HCT116 (cell line): Measurements from ENCODE around the gene TET2. TPM values are rescaled to one million over a fixed set of nuclear protein-coding genes. Genes with fewer than 3 reads are reported as not detected.

Experiments
- ATAC-seq: fragments of 200-7000 bp; cut with Tn5 transposase; 2 replicates; pipeline ENCODE4 v1.9.1; 2020; ENCODE audit warnings: mild to moderate bottlenecking, moderate library complexity
- BruUV-seq: library from RNA; stranded (reverse); fragments of 400-500 nt; replicated peaks from 2 replicates; lab custom pipeline; 2021; lab: Mats Ljungman, UMichigan
- CTCF ChIA-PET: fragments of 300-600 bp; sonication (Branson Sonifier 250); formaldehyde crosslinking; loops from one replicate; lab custom pipeline; 2021; ENCODE audit warnings: antibody characterized with exemption; lab: Charles Lee
- POLR2A ChIA-PET: fragments of 300-600, 350-600 bp; sonication (Branson Sonifier 250); formaldehyde crosslinking; loops from one replicate; lab custom pipeline; 2021; ENCODE audit warnings: antibody characterized with exemption; lab: Charles Lee
- RAD21 ChIA-PET, 2 experiments: fragments of 300-600 bp; sonication (Branson Sonifier 250); formaldehyde crosslinking; loops; one replicate each; lab custom pipeline; 2023; ENCODE audit warnings: low total read pairs in 2 of 2; ENCODE audit not compliant: uncharacterized antibody in 2 of 2, unreplicated experiment in 2 of 2, low non-redundant PET in 1 of 2; lab: Charles Lee
- DNase-seq: peaks from one replicate; pipeline ENCODE4 v3.0.0-alpha.2; 2010; ENCODE audit warnings: low read depth, low spot score
- H2AFZ ChIP-seq: fragments of 200-600 bp; shearing (Covaris generic), sonication (generic); 2 replicates; pipeline ENCODE4 v1.6.1; 2017; ENCODE audit warnings: low read depth, mixed run types, mixed read lengths, antibody characterized with exemption, low read length; ENCODE audit not compliant: poor library complexity, severe bottlenecking
- H3K27ac ChIP-seq: 2 replicates; pipeline ENCODE4 v1.5.1; 2012; ENCODE audit warnings: low read depth, low read length
- H3K27me3 ChIP-seq: fragments of 200-600 bp; sonication (generic); 2 replicates; pipeline ENCODE4 v1.6.1; 2016; ENCODE audit warnings: mixed run types, low read length, mixed read lengths; ENCODE audit not compliant: insufficient read depth
- H3K36me3 ChIP-seq, 2 experiments: fragments of 200-500 bp in 1 of 2; fragments of 200-600 bp in 1 of 2; sonication (Bioruptor generic) in 1 of 2; sonication (generic) in 1 of 2; 2 replicates each; pipeline versions ENCODE4 v1.5.1 to v1.6.1; 2014 to 2016; ENCODE audit warnings: low read length in 2 of 2, inconsistent platforms in 1 of 2, mixed read lengths in 1 of 2, mixed run types in 1 of 2; ENCODE audit not compliant: insufficient read depth in 2 of 2, control insufficient read depth in 1 of 2
- H3K4me1 ChIP-seq, 2 experiments: fragments of 200-600 bp in 1 of 2; sonication (generic) in 1 of 2; 2 replicates each; pipeline versions ENCODE4 v1.5.1 to v1.6.1; 2012 to 2017; ENCODE audit warnings: low read length in 2 of 2, inconsistent platforms in 1 of 2, mild to moderate bottlenecking in 1 of 2, mixed read lengths in 1 of 2, mixed run types in 1 of 2, moderate library complexity in 1 of 2; ENCODE audit not compliant: insufficient read depth in 2 of 2, control insufficient read depth in 1 of 2
- H3K4me2 ChIP-seq: fragments of 200-600 bp; sonication (generic); 2 replicates; pipeline ENCODE4 v1.6.1; 2017; ENCODE audit warnings: mixed run types, low read length, mixed read lengths
- H3K4me3 ChIP-seq, 2 experiments: fragments of 200-600 bp in 1 of 2; sonication (generic) in 1 of 2; replicated peaks in 1 of 2; 2 replicates each; pipeline ENCODE4 v1.5.1; 2011 to 2016; ENCODE audit warnings: low read length in 2 of 2, control low read depth in 1 of 2, low read depth in 1 of 2, mild to moderate bottlenecking in 1 of 2, mixed read lengths in 1 of 2, mixed run types in 1 of 2
- H3K79me2 ChIP-seq: fragments of 200-600 bp; sonication (generic); 2 replicates; pipeline ENCODE4 v1.6.1; 2017; ENCODE audit warnings: mild to moderate bottlenecking, mixed run types, low read length, moderate library complexity, mixed read lengths; ENCODE audit not compliant: insufficient read depth
- H3K9ac ChIP-seq: fragments of 200-600 bp; sonication (generic); 2 replicates; pipeline ENCODE4 v1.6.1; 2016; ENCODE audit warnings: low read length, mixed read lengths
- H3K9me2 ChIP-seq: fragments of 200-600 bp; sonication (generic), shearing (Covaris generic); 2 replicates; pipeline ENCODE4 v1.6.1; 2017; ENCODE audit warnings: mixed run types, mild to moderate bottlenecking, moderate library complexity; ENCODE audit not compliant: insufficient read depth
- H3K9me3 ChIP-seq, 2 experiments: fragments of 200-500 bp in 1 of 2; fragments of 200-600 bp in 1 of 2; sonication (Bioruptor generic) in 1 of 2; sonication (generic) in 1 of 2; 2 replicates each; pipeline ENCODE4 v1.6.1; 2014 to 2017; ENCODE audit warnings: low read length in 2 of 2, mixed read lengths in 2 of 2, inconsistent platforms in 1 of 2, low read depth in 1 of 2, mild to moderate bottlenecking in 1 of 2, mixed run types in 1 of 2, moderate library complexity in 1 of 2; ENCODE audit not compliant: control insufficient read depth in 1 of 2, insufficient read depth in 1 of 2
- H4K20me1 ChIP-seq: fragments of 200-600 bp; sonication (generic), shearing (Covaris generic); 2 replicates; pipeline ENCODE4 v1.6.1; 2017; ENCODE audit warnings: mixed run types, mild to moderate bottlenecking, moderate library complexity; ENCODE audit not compliant: insufficient read depth
- CTCF ChIP-seq, 3 experiments: fragments of 200-600 bp in 1 of 3; sonication (generic) in 1 of 3; IDR thresholded peaks in 2 of 3; conservative IDR thresholded peaks in 1 of 3; 2 replicates each; pipeline ENCODE4 v1.5.1; 2012 to 2017; ENCODE audit warnings: low read depth in 2 of 3, low read length in 2 of 3, antibody characterized with exemption in 1 of 3, borderline replicate concordance in 1 of 3, control low read depth in 1 of 3, mild to moderate bottlenecking in 1 of 3, mixed read lengths in 1 of 3, mixed run types in 1 of 3, moderate library complexity in 1 of 3; ENCODE audit not compliant: insufficient read depth in 1 of 3
- JUND ChIP-seq: IDR thresholded peaks from 2 replicates; pipeline ENCODE4 v1.6.1; 2012
- POLR2A ChIP-seq: IDR thresholded peaks from 2 replicates; pipeline ENCODE4 v1.7.0; 2011; ENCODE audit warnings: borderline replicate concordance; ENCODE audit not compliant: insufficient read depth, insufficient read length; ENCODE audit errors: extremely low read depth
- POLR2AphosphoS5 ChIP-seq: IDR thresholded peaks from 2 replicates; pipeline ENCODE4 v1.6.1; 2011; ENCODE audit warnings: mild to moderate bottlenecking, low read depth, low read length, moderate library complexity
- SIN3A ChIP-seq: IDR thresholded peaks from 2 replicates; pipeline ENCODE4 v1.6.1; 2012; ENCODE audit warnings: low read depth
- SP1 ChIP-seq: IDR thresholded peaks from 2 replicates; pipeline ENCODE4 v1.6.1; 2012; ENCODE audit warnings: low read depth
- YY1 ChIP-seq: IDR thresholded peaks from 2 replicates; pipeline ENCODE4 v1.6.1; 2011; ENCODE audit warnings: low read length, low read depth, moderate library complexity, mild to moderate bottlenecking; ENCODE audit not compliant: insufficient replicate concordance; ENCODE audit errors: extremely low read depth
- ZNF274 ChIP-seq: fragments of 200-500 bp; sonication (Bioruptor generic); IDR thresholded peaks from 2 replicates; pipeline ENCODE4 v1.6.1; 2014; ENCODE audit warnings: mild to moderate bottlenecking, low read depth, low read length, inconsistent platforms
- intact Hi-C: fragments of 100-400 bp; cut with micrococcal nuclease; formaldehyde crosslinking; loops from 2 replicates; pipeline ENCODE4 v1.10.0; 2022
- total RNA-seq: library from RNA; stranded (reverse); gene quantifications from one replicate; pipeline ENCODE4 v1.2.1, GENCODE V29; 2021; ENCODE audit not compliant: unreplicated experiment

Gene TET2
- total RNA-seq, 1 experiment from 2014 or later: 9.7 TPM

- no peak for DNase-seq
- Histone ChIP-seq H3K9me3 (no peaks in the 10 kb centered on the region), H4K20me1 (no peaks in the 10 kb centered on the region), H3K9ac (no peak overlapping the region), H3K4me3 (no peak overlapping the region), H3K79me2 (no peaks in the 10 kb centered on the region), H3K4me1 (no peaks in the 10 kb centered on the region), H3K27ac (no peak overlapping the region), H3K27me3 (no peaks in the 10 kb centered on the region)
- ChIA-PET POLR2A (no interaction called here), RAD21 (no interaction called here), CTCF (no interaction called here)
- no TSS peak for BruUV-seq
- TF ChIP-seq JUND: no peak
- TF ChIP-seq ZNF274: no peak
- TF ChIP-seq SP1: no peak
- no peak for TF ChIP-seq POLR2A
- TF ChIP-seq CTCF (IDR thresholded peaks at IDR 0.05 in 2 of 3, conservative IDR thresholded peaks at IDR 0.05 in 1 of 3; ENCODE audit: borderline replicate concordance in 1 of 3, insufficient read depth in 1 of 3, low read depth in 2 of 3, low read length in 2 of 3): no peak
- TF ChIP-seq POLR2AphosphoS5: no peak
- TF ChIP-seq YY1: no peak
- TF ChIP-seq SIN3A: no peak
- TF ChIP-seq, all 23 proteins: peak for 0
- Histone ChIP-seq H3K9me2 (no peaks in the 10 kb centered on the region), H2AFZ (no peak overlapping the region), H3K36me3 (no peaks in the 10 kb centered on the region), H3K4me2 (no peak overlapping the region)
- no peak for ATAC-seq
- intact Hi-C loops: no loop called here
These were observed 9.4 kb upstream of the TET2 start for GRCh38 chr4:105137121-105137875.
